GM18519 (cell line): Measurements from ENCODE around the gene NLK.
"Not testable (repeated sequence)": the region's sequence is repeated elsewhere in the genome, so short reads cannot be mapped to it uniquely, and the experiment has no call there.

Experiments used
- ATAC-seq: cut with Tn5 transposase; IDR thresholded peaks from one replicate; pipeline ENCODE4 v1.9.1; 2021; ENCODE audit warnings: mild to moderate bottlenecking, moderate library complexity; ENCODE audit not compliant: unreplicated experiment, low FRiP score

The NLK gene

DNA sequence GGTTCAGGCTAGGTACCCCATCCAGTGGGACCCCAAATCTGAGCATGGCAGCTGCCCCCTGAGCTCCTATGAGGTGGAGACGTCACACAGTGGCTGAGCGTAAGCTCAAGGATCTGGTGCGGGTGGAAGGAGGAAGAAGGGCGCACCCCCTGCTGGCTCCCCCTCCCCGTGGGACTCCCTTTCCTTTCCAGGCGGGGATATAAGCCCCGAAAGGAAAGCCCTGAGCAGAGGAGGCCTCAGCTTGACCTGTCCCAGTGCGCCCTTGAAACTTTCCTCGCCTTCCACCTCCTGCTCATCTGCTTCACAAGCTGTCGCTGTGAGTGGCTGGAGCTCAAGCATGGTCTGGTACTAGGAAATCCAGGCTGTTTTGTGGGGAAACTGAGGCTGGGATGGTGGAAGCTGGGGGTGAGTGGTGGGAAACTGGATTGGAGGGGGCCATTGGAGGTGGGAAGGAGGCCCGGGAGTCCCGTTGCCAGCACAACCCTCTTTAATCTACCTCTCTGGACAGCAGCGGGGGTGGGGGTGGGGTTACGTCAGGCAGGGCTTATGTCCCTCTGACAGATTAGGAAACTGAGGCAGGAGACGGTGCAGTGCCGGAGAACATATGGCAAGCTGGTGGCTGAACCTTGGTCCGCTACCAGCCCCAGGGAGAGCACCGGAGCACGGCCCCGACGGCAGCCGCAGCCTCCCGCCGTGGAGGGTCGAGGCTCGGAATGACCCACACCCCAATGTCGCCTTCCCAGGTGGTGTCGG lies 184.3 kb downstream of the NLK start:
- ATAC-seq: no peak

DNA sequence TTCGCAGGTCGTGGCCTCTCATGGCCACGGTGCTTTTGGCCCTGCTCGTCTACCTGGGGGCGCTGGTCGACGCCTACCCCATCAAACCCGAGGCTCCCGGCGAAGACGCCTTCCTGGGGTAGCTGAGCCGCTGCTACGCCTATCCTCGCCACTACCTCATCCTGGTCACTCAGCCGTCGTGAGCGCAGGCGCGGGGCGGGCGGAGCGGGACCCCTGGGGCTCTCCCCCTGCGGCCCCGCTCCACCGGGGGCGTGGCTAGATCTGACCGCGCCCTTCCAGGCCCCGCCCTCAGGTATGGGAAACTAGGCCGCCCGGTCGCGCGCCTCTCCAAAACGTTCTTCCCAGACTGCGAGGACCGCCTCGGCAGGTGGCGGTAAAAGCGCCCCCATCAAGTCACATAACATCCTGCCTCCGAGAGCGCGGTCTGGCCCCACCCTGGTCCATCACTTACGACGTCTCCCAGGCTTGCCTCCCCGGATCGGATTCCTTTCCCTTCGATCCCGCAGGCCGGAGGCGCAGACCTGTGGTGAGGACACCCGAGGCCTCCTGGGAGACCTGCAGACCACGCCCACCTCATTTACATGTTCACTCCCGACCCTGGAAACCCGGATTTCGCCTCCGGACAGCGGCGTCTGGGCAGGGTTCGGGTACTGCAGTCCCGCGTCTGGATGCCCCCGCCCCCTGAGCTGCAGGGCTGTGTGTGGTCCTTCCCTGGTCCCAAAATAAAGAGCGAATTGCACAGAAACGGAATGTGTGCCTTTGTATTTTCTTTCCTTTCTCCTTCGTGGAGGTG lies 185.0 kb downstream of the NLK start:
- no peak for ATAC-seq

DNA sequence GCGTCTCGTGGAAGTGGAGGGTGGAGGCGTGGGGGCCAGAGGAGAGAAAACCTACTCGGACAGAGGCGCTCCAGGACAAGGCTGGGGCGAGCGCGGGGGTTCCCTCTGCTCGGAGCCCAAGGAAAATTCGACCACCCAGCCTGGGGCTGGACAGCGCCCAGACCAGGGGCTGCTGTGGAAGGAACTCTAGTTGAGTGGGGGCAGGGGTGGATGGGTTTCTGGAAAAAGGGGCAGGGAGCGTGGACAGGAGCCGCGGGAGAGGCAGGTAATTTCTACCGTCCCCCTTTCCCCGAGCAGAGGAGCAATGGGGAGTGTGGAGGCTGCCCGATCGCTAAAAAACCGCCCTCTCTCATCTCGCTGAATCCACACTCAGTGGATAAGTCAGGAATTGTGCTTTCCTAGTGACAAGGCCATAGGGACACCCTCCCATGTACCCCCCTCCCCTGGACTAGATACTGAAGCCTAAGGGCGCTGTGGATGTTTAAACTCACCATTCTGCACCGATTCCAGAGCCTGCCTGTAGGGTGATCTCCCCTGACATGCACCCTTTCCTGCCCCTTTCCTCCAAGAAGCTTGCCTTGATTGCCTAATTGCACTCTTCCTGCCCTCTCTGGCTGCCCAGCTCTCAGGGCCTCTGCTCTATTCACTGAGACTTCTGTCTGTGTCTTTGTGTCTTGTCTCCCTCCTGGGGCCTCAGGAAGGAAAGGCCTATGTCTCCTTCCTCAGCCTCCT lies 185.8 kb downstream of the NLK start:
- no peak for ATAC-seq

DNA sequence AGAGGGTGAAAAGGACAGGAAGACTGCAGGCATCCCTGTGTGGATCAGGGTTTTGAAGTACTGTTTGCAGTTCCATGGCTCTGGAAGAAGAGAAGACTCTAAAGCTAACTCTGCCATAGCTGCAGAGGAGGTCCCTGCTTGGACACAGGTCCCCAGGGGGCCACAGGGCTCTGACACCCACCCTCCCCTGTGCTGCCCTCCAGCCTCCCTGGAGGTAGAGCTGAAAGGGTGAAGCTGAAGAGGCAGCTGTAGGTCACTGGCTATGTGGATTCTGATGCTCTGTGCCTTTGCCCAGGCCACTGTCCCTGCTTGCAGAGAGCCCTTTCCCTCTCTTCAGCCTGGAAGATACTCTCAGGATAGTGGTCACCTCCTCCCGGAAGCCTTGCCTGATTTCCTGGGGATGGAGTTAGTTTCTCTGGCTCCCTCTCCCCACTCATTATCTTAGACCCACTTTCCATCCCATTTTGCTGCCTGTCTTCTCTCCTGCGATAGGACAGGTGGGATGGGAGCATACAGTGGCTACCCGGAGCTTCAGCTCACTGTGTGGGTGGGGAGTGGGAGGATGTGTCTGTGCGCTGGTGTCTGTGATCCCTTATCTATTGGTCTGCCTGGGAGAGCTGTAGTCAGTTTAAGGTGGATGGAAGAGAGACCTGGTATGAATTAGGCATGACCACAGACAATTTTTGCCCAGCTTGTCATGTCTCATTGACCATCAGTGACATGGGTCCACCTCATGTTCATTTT lies 186.7 kb downstream of the NLK start:
- ATAC-seq: no peak

DNA sequence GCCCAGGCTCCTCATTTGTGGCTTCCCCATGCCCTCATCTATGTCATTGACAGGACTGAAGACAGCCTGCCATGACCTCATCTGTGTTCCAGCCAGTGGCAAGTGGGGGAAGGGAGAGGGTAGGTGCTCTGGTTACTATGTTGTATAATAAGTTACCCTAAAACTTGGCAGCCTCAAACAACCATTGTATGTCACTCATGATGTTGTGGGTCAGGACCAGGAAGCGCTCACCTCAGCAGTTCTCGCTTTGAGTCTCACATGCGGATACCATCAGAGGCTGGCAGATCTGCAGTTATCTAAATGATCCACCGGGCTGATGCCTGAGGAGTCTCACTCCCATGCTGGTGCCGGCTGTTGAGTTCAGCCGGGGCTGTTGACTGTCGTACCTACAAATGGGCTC lies 187.5 kb downstream of the NLK start:
- no peak for ATAC-seq

DNA sequence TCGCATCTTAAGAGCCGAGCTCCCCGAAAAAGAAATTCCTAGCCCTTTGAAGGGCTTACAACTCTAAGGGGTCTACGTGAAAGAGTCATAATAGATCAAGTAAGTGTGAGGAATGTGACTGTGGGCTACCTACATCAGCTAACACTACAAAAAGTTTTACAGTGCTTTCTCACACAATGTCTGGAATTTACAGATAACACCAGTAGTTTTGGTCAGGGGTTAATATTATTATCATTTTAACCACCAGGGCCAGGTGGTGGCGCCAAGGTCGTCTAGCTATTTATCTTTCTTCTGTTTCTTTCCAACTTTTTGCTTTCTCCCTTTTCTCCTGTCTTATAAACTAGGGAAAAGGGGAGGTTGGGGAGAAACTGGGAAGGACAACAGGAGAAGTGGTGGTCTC lies 188.1 kb downstream of the NLK start:
- ATAC-seq: not testable (repeated sequence)

DNA sequence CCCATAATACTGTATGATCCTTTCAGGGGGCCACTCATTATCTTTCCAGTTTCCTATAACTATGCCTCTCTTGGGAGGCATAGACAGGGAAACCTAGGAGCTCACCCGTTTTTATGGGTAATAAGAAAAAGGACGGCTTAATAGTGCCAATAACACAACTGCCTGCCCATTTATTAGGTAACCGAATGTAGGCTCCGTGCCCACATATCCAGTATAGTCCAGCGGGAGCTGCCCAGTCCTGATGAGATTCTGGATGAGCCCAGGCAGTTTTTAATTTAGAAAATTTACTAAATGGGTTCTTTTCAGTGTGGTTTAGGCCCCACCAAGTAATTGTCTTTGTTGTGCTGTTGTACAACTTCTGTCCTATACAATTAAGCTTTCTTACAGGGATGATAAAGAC lies 189.1 kb downstream of the NLK start:
- ATAC-seq: not testable (repeated sequence)

DNA sequence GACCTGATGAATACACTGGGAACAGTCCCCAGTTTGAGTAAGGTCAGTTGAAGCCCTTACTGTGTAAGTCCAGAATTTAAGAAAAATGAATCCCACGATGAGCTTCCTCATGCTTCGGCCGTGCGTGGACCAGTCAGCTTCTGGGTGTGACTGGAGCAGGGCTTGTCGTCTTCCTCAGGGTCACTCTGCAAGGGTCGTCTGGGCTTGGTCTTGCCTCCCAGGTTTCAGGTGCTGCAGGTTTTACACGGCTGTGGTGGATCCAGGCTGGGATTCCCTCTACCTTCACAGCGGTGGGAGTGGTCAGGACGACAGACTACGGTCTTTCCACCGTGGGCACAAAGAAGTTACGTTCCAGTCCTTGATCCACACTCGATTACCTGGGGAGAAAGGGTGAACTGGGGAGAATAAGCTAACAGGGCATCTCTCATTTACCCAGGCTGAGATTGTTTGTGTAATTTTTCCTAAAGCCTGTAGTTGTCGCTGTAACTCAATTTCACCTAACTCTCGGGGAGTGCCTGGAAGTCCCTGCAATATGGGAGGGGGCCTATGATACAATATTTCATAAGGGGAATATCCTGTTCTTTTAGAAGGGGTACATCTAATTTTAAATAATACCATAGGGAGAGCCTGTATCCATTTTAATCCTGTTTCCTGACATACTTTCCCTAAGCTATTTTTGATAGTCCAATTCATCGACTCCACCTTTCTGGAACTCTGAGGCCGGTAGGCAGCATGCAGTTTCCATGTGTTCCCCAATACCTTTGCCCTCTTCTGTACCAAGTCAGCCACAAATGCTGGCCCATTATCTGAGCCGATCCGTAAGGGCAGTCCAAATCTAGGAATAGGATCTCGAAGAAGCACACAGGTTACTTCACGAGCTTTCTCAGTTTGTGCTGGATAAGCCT lies 190.7 kb downstream of the NLK start:
- not testable (repeated sequence) for ATAC-seq

DNA sequence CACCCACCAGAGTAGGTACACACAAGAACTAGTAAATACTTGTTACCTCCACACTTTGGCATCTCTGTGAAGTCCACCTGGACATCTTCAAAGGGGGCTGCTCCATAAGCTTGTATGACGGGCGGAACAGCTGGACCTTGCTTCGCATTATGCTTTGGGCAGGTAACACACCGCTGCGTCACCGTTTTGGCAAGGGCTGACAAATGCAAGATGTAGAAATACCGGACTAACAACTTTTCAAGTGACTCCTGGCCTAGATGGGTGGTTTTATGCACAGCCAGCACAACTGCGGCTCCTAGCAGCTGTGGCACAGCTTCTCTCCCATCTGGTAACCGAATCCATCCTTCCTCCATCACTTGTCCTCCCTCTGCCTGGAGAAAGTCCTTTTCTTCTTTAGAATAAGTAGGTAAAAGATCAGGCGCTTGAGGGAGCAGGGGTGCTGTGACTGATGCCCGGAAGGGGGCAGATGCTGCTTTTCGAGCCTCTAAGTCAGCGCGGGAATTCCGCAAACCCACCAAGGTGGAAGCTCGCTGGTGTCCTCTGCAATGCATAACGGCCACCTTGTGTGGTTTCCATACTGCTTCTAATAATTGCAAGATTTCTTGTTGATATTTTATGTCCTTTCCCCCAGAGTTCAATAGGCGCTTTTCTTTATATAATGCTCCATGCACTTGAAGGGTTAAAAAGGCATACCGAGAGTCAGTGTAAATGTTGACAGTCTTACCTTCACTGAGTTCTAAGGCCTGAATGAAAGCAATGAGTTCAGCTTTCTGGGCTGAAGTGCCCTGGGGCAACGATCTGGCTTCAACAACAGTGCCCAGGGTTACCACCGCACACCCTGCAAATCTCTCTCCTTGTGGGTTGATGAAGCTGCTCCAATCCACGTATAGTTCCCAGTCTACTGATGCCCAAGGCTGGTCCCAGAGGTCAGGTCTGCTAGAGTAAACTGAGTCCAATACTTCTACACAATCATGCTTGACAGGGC lies 191.7 kb downstream of the NLK start:
- ATAC-seq: not testable (repeated sequence)

DNA sequence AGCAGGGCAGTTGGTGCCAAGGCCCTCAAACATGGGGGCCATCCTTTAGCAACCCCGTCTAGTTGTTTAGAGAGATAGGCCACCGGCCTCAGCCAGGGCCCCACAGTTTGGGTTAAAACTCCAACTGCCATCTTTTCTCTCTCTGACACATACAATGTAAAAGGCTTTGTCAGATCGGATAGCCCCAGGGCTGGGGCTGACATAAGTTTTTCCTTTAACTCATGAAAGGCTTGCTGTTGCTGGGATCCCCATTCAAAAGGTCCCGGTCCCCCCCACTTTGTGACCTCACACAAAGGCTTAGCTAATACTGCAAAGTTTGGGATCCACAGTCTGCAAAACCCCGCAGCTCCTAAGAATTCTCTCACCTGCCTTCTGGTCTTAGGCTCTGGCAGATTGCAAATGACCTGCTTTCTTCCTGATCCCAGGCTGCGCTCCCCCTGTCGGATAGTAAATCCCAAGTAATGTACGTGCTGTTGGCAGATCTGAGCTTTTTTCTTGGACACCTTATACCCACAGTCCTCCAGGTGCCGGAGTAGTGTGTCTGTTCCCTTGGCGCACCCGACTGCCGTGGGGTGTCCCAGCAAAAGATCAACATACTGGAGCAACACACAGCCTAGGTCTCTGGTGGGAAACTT lies 192.7 kb downstream of the NLK start:
- not testable (repeated sequence) for ATAC-seq

DNA sequence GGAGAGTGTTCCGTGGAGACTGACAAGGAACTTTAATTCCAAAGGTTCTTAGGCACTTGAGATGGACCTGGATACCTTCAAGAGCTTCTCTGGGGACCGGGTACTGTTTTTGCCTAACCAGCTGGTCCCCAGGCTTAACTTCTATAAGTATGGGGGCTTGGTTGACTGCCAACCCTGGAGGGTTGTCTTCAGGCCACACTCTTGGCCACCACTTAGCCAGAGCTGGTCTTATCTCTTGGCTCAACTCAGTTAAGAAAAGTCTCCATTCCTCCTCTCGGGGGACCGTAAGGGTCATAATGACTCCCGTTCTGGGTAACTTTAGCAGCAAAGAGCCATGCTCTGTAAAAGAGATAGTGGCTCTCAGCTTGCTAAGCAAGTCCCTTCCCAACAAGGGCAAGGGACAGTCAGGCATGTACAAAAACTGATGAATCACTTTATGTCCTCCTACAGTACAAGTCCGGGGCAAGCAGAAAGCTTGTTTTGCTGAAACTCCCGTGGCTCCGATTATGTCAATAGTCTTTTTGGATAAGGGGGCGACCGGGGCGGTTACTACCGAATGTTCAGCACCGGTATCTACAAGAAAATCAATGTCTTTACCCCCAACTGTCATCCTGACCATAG lies 193.7 kb downstream of the NLK start:
- ATAC-seq: not testable (repeated sequence)

DNA sequence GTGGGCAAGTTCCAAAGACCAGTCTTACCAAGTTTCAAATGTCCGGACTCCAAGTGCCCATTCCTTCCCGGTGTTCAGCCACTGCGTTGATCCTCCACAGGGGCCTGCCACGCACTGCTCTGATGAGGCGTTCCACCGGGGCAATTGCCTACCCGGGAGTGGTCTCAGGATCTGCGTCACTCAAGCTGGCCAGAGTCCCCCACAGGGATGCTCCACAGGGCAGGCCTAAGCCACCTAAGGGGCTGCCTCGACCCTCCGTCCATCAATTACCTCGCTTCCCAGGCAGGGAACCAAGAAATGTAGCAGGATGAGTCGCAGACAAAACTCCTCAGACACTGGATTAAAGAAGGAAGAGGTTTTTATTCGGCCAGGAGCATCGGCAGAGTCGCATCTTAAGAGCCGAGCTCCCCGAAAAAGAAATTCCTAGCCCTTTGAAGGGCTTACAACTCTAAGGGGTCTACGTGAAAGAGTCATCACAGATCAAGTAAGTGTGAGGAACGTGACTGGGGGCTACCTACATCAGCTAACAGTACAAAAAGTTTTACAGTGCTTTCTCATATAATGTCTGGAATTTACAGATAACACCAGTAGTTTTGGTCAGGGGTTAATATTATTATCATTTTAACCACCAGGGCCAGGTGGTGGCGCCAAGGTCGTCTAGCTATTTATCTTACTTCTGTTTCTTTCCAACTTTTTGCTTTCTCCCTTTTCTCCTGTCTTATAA lies 196.2 kb downstream of the NLK start:
- ATAC-seq: not testable (repeated sequence)

DNA sequence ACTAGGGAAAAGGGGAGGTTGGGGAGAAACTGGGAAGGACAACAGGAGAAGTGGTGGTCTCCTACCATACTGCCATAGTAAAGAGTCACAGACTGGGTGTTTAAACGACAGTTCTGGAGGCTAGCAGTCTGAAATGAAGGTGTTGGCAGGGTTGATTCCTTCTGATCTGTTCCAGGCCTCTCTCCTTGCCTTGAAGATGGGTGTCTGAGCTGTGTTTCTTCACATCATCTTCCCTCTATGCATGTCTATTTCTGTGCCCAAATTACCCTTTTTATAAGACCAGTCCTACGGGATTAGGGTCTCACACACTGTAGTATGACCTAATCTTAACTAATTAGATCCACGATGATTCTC lies 196.8 kb downstream of the NLK start:
- ATAC-seq: no peak

DNA sequence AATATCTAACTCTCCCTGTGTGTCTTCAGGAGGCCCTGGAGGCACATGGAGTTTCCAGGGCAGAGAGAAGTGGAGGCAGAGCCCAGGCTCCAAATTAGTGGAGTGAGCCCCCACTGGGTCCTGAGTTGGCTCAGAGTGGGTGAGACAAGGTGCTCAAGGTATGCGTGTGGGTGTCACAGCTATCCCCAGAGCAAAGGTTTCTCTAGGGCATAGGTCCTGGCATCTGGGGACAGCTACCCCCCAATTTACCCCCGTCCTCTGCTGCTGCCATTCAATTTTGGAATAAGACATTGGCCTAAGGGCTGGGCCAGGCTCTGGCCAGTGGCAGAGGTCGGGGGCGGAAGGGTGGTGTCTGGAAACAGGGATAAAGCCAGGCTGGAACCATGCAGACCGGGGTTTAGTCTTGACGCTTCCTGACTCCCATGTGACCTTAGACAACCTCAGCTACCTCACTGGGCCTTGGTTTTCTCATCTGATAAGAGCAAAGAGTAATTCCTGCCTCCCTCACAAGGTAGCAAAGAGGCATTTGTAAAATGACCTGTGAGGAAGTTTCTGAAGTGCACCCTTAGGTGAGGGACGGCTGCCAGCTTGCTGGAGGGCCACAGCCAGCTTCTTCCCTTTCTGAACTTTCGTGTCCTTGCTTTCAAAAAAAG lies 198.3 kb downstream of the NLK start:
- no peak for ATAC-seq

DNA sequence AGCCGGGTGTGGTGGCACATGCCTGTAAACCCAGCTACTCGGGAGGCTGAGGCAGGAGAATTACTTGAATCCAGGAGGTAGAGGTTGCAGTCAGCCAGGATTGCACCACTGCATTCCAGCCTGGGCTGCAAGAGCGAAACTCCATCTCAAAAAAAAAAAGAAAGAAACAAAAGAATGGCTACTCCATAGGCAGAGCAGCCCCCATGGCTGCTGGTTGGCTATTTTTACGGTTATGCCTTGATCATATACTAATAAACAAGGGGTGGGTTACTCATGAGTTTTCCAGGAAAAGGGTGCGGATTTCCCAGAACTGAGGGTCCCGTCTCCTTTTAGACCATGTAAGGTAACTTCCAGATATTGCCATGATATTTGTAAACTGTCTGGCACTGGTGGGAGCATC lies 200.3 kb downstream of the NLK start:
- no peak for ATAC-seq

DNA sequence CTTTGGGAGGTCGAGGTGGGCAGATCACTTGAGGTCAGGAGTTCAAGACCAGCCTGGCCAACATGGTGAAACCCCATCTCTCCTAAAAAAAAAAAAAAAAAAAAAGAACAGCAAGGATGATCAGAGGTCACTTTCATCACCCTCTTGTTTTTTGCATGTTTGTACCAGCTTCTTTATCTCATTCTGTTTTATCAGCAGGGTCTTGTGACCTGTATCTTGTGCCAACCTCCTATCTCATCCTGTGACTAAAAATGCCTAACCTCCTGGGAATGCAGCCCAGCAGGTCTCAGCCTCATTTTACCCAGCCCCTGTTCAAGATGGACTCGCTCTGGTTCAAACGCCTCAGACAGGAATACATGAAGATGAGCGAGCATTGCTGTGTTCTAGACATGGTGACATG lies 200.8 kb downstream of the NLK start:
- ATAC-seq: not testable (repeated sequence)
